Mesenchymal stem cell (in vitro differentiated cells and primary cell): ENCODE results near the gene CACNA1S.

Experiments used
- DNase-seq: peaks from one replicate; pipeline ENCODE4 v3.0.0-alpha.2; 2013
- H2AFZ ChIP-seq: one replicate; pipeline ENCODE4 v1.6.1; 2013; ENCODE audit warnings: low read depth, mild to moderate bottlenecking, control low read depth, inconsistent platforms, low read length, moderate library complexity
- H2AK5ac ChIP-seq: 2 replicates; pipeline ENCODE4 v1.6.1; 2013; ENCODE audit warnings: low read length, moderate library complexity, mild to moderate bottlenecking, inconsistent platforms; ENCODE audit not compliant: severe bottlenecking
- H2BK120ac ChIP-seq: one replicate; pipeline ENCODE4 v1.6.1; 2013; ENCODE audit warnings: low read depth, mild to moderate bottlenecking, inconsistent platforms, low read length, moderate library complexity
- H2BK12ac ChIP-seq, 2 experiments: one replicate each; pipeline ENCODE4 v1.6.1; 2013; ENCODE audit warnings: inconsistent platforms in 2 of 2, low read length in 2 of 2, mild to moderate bottlenecking in 2 of 2, moderate library complexity in 2 of 2, control low read depth in 1 of 2
- H2BK15ac ChIP-seq: one replicate; pipeline ENCODE4 v1.6.1; 2013; ENCODE audit warnings: mild to moderate bottlenecking, low read depth, inconsistent platforms; ENCODE audit not compliant: poor library complexity, severe bottlenecking
- H2BK5ac ChIP-seq: 2 replicates; pipeline ENCODE4 v1.6.1; 2013; ENCODE audit warnings: low read depth, mild to moderate bottlenecking, low read length, control low read depth, inconsistent platforms; ENCODE audit not compliant: poor library complexity, severe bottlenecking
- H3K14ac ChIP-seq, 2 experiments: one replicate each; pipeline ENCODE4 v1.6.1; 2013; ENCODE audit warnings: inconsistent platforms in 2 of 2, low read length in 2 of 2, control low read depth in 1 of 2, mild to moderate bottlenecking in 1 of 2, moderate library complexity in 1 of 2
- H3K18ac ChIP-seq, 2 experiments: one replicate each; pipeline ENCODE4 v1.6.1; 2013; ENCODE audit warnings: inconsistent platforms in 2 of 2, low read length in 2 of 2, control low read depth in 1 of 2, low read depth in 1 of 2, mild to moderate bottlenecking in 1 of 2
- H3K23ac ChIP-seq, 2 experiments: one replicate each; pipeline ENCODE4 v1.6.1; 2013; ENCODE audit warnings: inconsistent platforms in 2 of 2, low read length in 2 of 2, mild to moderate bottlenecking in 2 of 2, moderate library complexity in 2 of 2, control low read depth in 1 of 2
- H3K27ac ChIP-seq: 2 replicates; pipeline ENCODE4 v1.5.1; 2013; ENCODE audit warnings: mild to moderate bottlenecking, moderate library complexity, low read length, control low read depth, inconsistent platforms; ENCODE audit not compliant: poor library complexity, severe bottlenecking
- H3K27me3 ChIP-seq, 2 experiments: 2 replicates each; pipeline versions ENCODE4 v1.6.1 to v1.7.0; 2013; ENCODE audit warnings: low read length in 2 of 2, mild to moderate bottlenecking in 2 of 2, moderate library complexity in 2 of 2, control low read depth in 1 of 2, inconsistent platforms in 1 of 2; ENCODE audit not compliant: control insufficient read depth in 1 of 2, insufficient read depth in 1 of 2
- H3K36me3 ChIP-seq, 2 experiments: 2 replicates each; pipeline versions ENCODE4 v1.6.1 to v1.7.0; 2013; ENCODE audit warnings: low read length in 2 of 2, control low read depth in 1 of 2, inconsistent platforms in 1 of 2, low read depth in 1 of 2, mild to moderate bottlenecking in 1 of 2; ENCODE audit not compliant: insufficient read depth in 2 of 2, control insufficient read depth in 1 of 2
- H3K4ac ChIP-seq, 2 experiments: one replicate each; pipeline ENCODE4 v1.6.1; 2013; ENCODE audit warnings: inconsistent platforms in 2 of 2, low read length in 2 of 2, mild to moderate bottlenecking in 2 of 2, moderate library complexity in 2 of 2, control low read depth in 1 of 2, low read depth in 1 of 2
- H3K4me1 ChIP-seq: 2 replicates; pipeline ENCODE4 v1.6.1; 2013; ENCODE audit warnings: low read depth, low read length, control low read depth; ENCODE audit not compliant: control insufficient read depth, insufficient read depth
- H3K4me2 ChIP-seq: 2 replicates; pipeline ENCODE4 v1.6.1; 2013; ENCODE audit warnings: low read length, mild to moderate bottlenecking, inconsistent platforms; ENCODE audit not compliant: poor library complexity, severe bottlenecking
- H3K4me3 ChIP-seq, 2 experiments: 2 replicates each; pipeline versions ENCODE4 v1.5.1 to v1.7.0; 2013; ENCODE audit warnings: low read length in 2 of 2, mild to moderate bottlenecking in 2 of 2, control low read depth in 1 of 2, low read depth in 1 of 2; ENCODE audit not compliant: insufficient read depth in 1 of 2
- H3K79me1 ChIP-seq: replicated peaks from 2 replicates; pipeline ENCODE4 v1.6.1; 2013; ENCODE audit warnings: mild to moderate bottlenecking, control low read depth, low read length, inconsistent platforms; ENCODE audit not compliant: poor library complexity, severe bottlenecking
- H3K9ac ChIP-seq: 2 replicates; pipeline ENCODE4 v1.7.0; 2013; ENCODE audit warnings: mild to moderate bottlenecking, low read length, moderate library complexity
- H3K9me3 ChIP-seq: 2 replicates; pipeline ENCODE4 v1.7.0; 2013; ENCODE audit warnings: mild to moderate bottlenecking, low read length; ENCODE audit not compliant: control insufficient read depth
- H4K8ac ChIP-seq: one replicate; pipeline ENCODE4 v1.6.1; 2013; ENCODE audit warnings: inconsistent platforms, mild to moderate bottlenecking, low read length, moderate library complexity
- H4K91ac ChIP-seq: one replicate; pipeline ENCODE4 v1.6.1; 2013; ENCODE audit warnings: mild to moderate bottlenecking, low read length, inconsistent platforms
- WGBS: methylation state at CpG from one replicate; pipeline ENCODE4 v1.1.7; 2013; ENCODE audit warnings: mixed read lengths; 5-methylcytosine and 5-hydroxymethylcytosine counted together

Gene CACNA1S

GRCh38 chr1:201036188-201036842 is 75.9 kb downstream of the CACNA1S start:
- no peaks in the 10 kb centered on the region for H3K9me3 ChIP-seq
- H3K18ac ChIP-seq = no peak overlapping the region
- no peak overlapping the region for H3K9ac ChIP-seq
- H3K4ac ChIP-seq = no peak overlapping the region
- no peak overlapping the region for H4K91ac ChIP-seq
- DNase-seq = no peak
- H3K4me3 ChIP-seq = no peak overlapping the region
- H2AFZ ChIP-seq = no peak overlapping the region
- H3K36me3 ChIP-seq = no peaks in the 10 kb centered on the region
- H3K4me2 ChIP-seq = no peak overlapping the region
- peaks cover 11 to 57% of the 10 kb centered on the region in 2 experiments for H3K27me3 ChIP-seq
- no peak overlapping the region for H2BK5ac ChIP-seq
- no peak overlapping the region for H2BK15ac ChIP-seq
- no peak overlapping the region for H2BK12ac ChIP-seq
- H2AK5ac ChIP-seq = no peak overlapping the region
- H3K14ac ChIP-seq = no peak overlapping the region
- no peak overlapping the region for H4K8ac ChIP-seq
- no peak overlapping the region for H2BK120ac ChIP-seq
- WGBS = 77% methylated on average over 11 of the region's 12 CpGs
- H3K79me1 ChIP-seq = no peaks in the 10 kb centered on the region
- H3K4me1 ChIP-seq = no peaks in the 10 kb centered on the region
- H3K23ac ChIP-seq = no peak overlapping the region
- H3K27ac ChIP-seq = no peak overlapping the region

DNA sequence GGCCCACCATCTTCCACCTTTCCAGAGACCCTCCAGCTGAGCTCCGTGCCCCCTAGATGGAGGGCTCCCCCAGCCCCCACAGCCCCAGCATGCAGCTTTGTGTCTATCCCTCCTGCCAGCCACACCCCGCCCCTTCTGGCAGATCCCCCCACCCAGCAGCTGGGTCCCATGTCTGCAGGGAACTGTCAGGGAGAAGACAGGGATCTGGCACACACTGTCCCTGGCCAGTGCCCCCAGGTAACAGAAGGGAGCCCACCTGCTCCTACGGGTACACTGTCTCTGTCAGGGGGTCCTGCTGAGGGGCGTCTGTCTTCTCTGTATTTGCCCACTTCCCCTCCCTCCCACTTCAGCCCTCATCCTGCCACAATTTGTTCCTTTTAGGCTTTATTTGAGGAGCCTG is 77.6 kb downstream of the CACNA1S start:
- H3K79me1 ChIP-seq = no peaks in the 10 kb centered on the region
- H3K27ac ChIP-seq = no peak overlapping the region
- H2AK5ac ChIP-seq = no peak overlapping the region
- H3K4me2 ChIP-seq = no peak overlapping the region
- H3K18ac ChIP-seq = no peak overlapping the region
- H3K9me3 ChIP-seq = no peaks in the 10 kb centered on the region
- no peak overlapping the region for H4K8ac ChIP-seq
- DNase-seq = no peak
- H2BK120ac ChIP-seq = no peak overlapping the region
- no peak overlapping the region for H3K4ac ChIP-seq
- H2BK5ac ChIP-seq = no peak overlapping the region
- H2AFZ ChIP-seq = no peak overlapping the region
- H4K91ac ChIP-seq = no peak overlapping the region
- no peak overlapping the region for H2BK12ac ChIP-seq
- H3K9ac ChIP-seq = no peak overlapping the region
- WGBS = 82% methylated on average over 4 of the region's 4 CpGs
- no peaks in the 10 kb centered on the region for H3K4me1 ChIP-seq
- peaks cover 11 to 46% of the 10 kb centered on the region in 2 experiments for H3K27me3 ChIP-seq
- H3K36me3 ChIP-seq = no peaks in the 10 kb centered on the region
- no peak overlapping the region for H3K4me3 ChIP-seq
- H3K14ac ChIP-seq = no peak overlapping the region
- H2BK15ac ChIP-seq = no peak overlapping the region
- H3K23ac ChIP-seq = no peak overlapping the region

DNA sequence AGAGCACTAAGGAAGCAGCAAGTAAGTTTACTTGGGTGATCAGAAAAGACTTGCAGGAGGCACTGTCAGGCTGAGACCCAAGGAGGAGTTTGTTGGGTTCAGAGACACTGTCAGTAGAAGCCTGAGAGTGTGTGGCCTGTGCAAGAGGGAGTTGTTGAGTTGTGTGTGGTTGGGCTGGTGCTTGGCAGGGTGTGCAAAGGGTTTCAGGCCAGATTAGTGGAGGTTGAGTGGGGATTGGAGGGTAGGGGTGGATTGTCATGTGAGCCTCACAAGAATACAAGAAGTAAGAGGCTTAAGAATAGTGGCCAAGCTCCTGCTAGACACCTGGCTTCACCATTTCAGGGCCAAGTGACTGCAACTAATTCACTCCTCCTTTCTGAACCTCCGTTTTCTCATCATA is 79.8 kb downstream of the CACNA1S start:
- no peak overlapping the region for H2AK5ac ChIP-seq
- no peak overlapping the region for H3K4ac ChIP-seq
- no peak overlapping the region for H2AFZ ChIP-seq
- H3K4me1 ChIP-seq = no peaks in the 10 kb centered on the region
- H3K79me1 ChIP-seq = no peaks in the 10 kb centered on the region
- H3K18ac ChIP-seq = no peak overlapping the region
- H2BK120ac ChIP-seq = no peak overlapping the region
- H3K4me3 ChIP-seq = no peak overlapping the region
- no peak overlapping the region for H3K23ac ChIP-seq
- peaks cover 4 to 29% of the 10 kb centered on the region in 2 experiments for H3K27me3 ChIP-seq
- H2BK12ac ChIP-seq = no peak overlapping the region
- H4K8ac ChIP-seq = no peak overlapping the region
- H3K9me3 ChIP-seq = no peaks in the 10 kb centered on the region
- H3K9ac ChIP-seq = no peak overlapping the region
- H3K4me2 ChIP-seq = no peak overlapping the region
- H4K91ac ChIP-seq = no peak overlapping the region
- no peak for DNase-seq
- no peak overlapping the region for H2BK15ac ChIP-seq
- H3K14ac ChIP-seq = no peak overlapping the region
- no peak overlapping the region for H3K27ac ChIP-seq
- H2BK5ac ChIP-seq = no peak overlapping the region
- no peaks in the 10 kb centered on the region for H3K36me3 ChIP-seq
- WGBS = no CpG with 5 or more reads among the region's 1 CpG

DNA sequence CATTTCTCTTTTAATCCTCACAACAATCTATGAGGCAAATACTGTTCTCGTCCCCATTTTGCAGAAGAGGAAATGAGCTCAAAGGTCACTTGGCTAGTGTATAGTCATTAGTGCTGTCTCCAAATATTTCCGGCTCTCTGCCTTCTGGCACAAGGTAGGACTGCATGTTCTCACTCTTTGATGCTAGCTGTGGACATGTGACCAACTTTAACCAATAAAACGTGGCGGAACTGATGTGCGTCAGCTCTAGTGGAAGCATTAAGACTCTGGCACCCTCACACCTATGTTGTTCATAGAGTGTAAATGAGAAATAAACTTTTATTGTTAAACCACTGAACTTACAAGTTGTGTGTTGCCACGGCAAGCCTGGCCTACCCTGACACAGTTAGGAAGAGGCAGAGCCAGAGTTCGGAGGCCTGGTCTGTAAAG is 83.8 kb downstream of the CACNA1S start:
- no peaks in the 10 kb centered on the region for H3K79me1 ChIP-seq
- H3K36me3 ChIP-seq = no peaks in the 10 kb centered on the region
- H3K9me3 ChIP-seq = no peaks in the 10 kb centered on the region
- H2BK120ac ChIP-seq = no peak overlapping the region
- H2BK5ac ChIP-seq = no peak overlapping the region
- no peak overlapping the region for H3K18ac ChIP-seq
- no peak overlapping the region for H3K27ac ChIP-seq
- peaks cover 0 to 4% of the 10 kb centered on the region in 2 experiments for H3K27me3 ChIP-seq
- no peak for DNase-seq
- no peak overlapping the region for H4K91ac ChIP-seq
- H3K14ac ChIP-seq = no peak overlapping the region
- no peak overlapping the region for H4K8ac ChIP-seq
- no peak overlapping the region for H3K23ac ChIP-seq
- no peak overlapping the region for H2BK12ac ChIP-seq
- WGBS = 86% methylated on average over 7 of the region's 7 CpGs
- no peak overlapping the region for H2BK15ac ChIP-seq
- no peak overlapping the region for H2AK5ac ChIP-seq
- H3K4me3 ChIP-seq = no peak overlapping the region
- no peak overlapping the region for H3K9ac ChIP-seq
- H2AFZ ChIP-seq = no peak overlapping the region
- H3K4me2 ChIP-seq = no peak overlapping the region
- peaks cover 15% of the 10 kb centered on the region for H3K4me1 ChIP-seq
- H3K4ac ChIP-seq = no peak overlapping the region
